GM23338 (cell line): Measurements from ENCODE around the gene CCSAP. TPM values are rescaled to one million over a fixed set of nuclear protein-coding genes. Genes with fewer than 3 reads are reported as not detected.

Source experiments
- ATAC-seq: fragments of 200-7000 bp; cut with Tn5 transposase; 3 replicates; pipeline ENCODE4 v1.9.1; 2020
- DNase-seq: peaks from one replicate; pipeline ENCODE4 v3.0.0-alpha.2; 2015; ENCODE audit warnings: low spot score
- H2AFZ ChIP-seq: fragments of 200-600 bp; sonication (generic); 2 replicates; pipeline ENCODE4 v1.8.0; 2016; ENCODE audit warnings: antibody characterized with exemption, mild to moderate bottlenecking, moderate library complexity
- H3F3A ChIP-seq: fragments of 200-600 bp; sonication (generic); replicated peaks from 2 replicates; pipeline ENCODE4 v1.8.0; 2017; ENCODE audit warnings: antibody characterized with exemption, mixed run types, low read depth
- H3K27ac ChIP-seq: fragments of 200-600 bp; sonication (generic); 2 replicates; pipeline ENCODE4 v1.6.1; 2016; ENCODE audit warnings: low read depth
- H3K27me3 ChIP-seq: fragments of 200-600 bp; sonication (generic); 2 replicates; pipeline ENCODE4 v1.8.0; 2016; ENCODE audit warnings: mild to moderate bottlenecking, mixed run types, moderate library complexity; ENCODE audit not compliant: insufficient read depth
- H3K36me3 ChIP-seq: fragments of 200-600 bp; sonication (generic); 2 replicates; pipeline ENCODE4 v1.8.0; 2016; ENCODE audit warnings: mild to moderate bottlenecking; ENCODE audit not compliant: insufficient read depth
- H3K4me1 ChIP-seq: fragments of 200-600 bp; sonication (generic); 2 replicates; pipeline ENCODE4 v1.8.0; 2016; ENCODE audit warnings: mild to moderate bottlenecking, moderate library complexity; ENCODE audit not compliant: insufficient read depth
- H3K4me2 ChIP-seq: fragments of 200-600 bp; sonication (generic); 2 replicates; pipeline ENCODE4 v1.7.1; 2017; ENCODE audit warnings: mixed run types
- H3K4me3 ChIP-seq: fragments of 200-600 bp; sonication (generic); 2 replicates; pipeline ENCODE4 v1.6.1; 2016; ENCODE audit warnings: mixed run types
- H3K79me2 ChIP-seq: fragments of 200-600 bp; sonication (generic); replicated peaks from 2 replicates; pipeline ENCODE4 v1.8.0; 2017; ENCODE audit warnings: mild to moderate bottlenecking; ENCODE audit not compliant: insufficient read depth
- H3K9me2 ChIP-seq: fragments of 200-600 bp; sonication (generic); 2 replicates; pipeline ENCODE4 v1.8.0; 2017; ENCODE audit not compliant: insufficient read depth
- H4K20me1 ChIP-seq: fragments of 200-600 bp; sonication (generic); replicated peaks from 2 replicates; pipeline ENCODE4 v1.8.0; 2017; ENCODE audit warnings: mild to moderate bottlenecking; ENCODE audit not compliant: insufficient read depth
- H3K27ac Mint-ChIP-seq: 2 replicates; pipeline ENCODE4 v1.8.0; 2020; ENCODE audit warnings: inconsistent platforms, mild to moderate bottlenecking, moderate library complexity, mixed read lengths
- H3K27me3 Mint-ChIP-seq: 3 replicates; pipeline ENCODE4 v1.8.0; 2022; ENCODE audit warnings: low read depth, mild to moderate bottlenecking, moderate library complexity, mixed read lengths, inconsistent platforms; ENCODE audit not compliant: insufficient read depth, poor library complexity
- H3K36me3 Mint-ChIP-seq: 3 replicates; pipeline ENCODE4 v1.8.0; 2021; ENCODE audit warnings: low read depth, mild to moderate bottlenecking, inconsistent platforms, moderate library complexity, mixed read lengths
- H3K4me1 Mint-ChIP-seq: 3 replicates; pipeline ENCODE4 v1.8.0; 2020; ENCODE audit warnings: mild to moderate bottlenecking, inconsistent platforms, mixed read lengths
- H3K4me3 Mint-ChIP-seq: 3 replicates; pipeline ENCODE4 v1.8.0; 2021; ENCODE audit warnings: moderate library complexity, mild to moderate bottlenecking, inconsistent platforms, mixed read lengths
- H3K9me3 Mint-ChIP-seq: 3 replicates; pipeline ENCODE4 v1.8.0; 2020; ENCODE audit warnings: moderate library complexity, mild to moderate bottlenecking, inconsistent platforms, mixed read lengths
- CREB1 ChIP-seq: fragments of 250-450 bp; sonication (Bioruptor Pico); IDR thresholded peaks from 2 replicates; pipeline ENCODE4 v1.5.0; 2020; ENCODE audit warnings: low read depth, mild to moderate bottlenecking, moderate library complexity
- CTCF ChIP-seq, 2 experiments: fragments of 200-600 bp in 1 of 2; sonication (generic) in 1 of 2; conservative IDR thresholded peaks; 2 replicates each; pipeline versions ENCODE4 v1.5.1 to v1.6.1; 2016 to 2017; ENCODE audit warnings: antibody characterized with exemption in 2 of 2, low read depth in 2 of 2, mild to moderate bottlenecking in 2 of 2, moderate library complexity in 1 of 2
- ETS1 ChIP-seq: IDR thresholded peaks from 2 replicates; pipeline ENCODE4 v1.6.1; 2016; ENCODE audit warnings: antibody characterized with exemption
- EZH2 ChIP-seq: fragments of 200-600 bp; sonication (generic); IDR thresholded peaks from one replicate; pipeline ENCODE4 v1.8.0; 2017; ENCODE audit warnings: antibody characterized with exemption, mild to moderate bottlenecking, low read depth; ENCODE audit not compliant: unreplicated experiment
- NANOG ChIP-seq: IDR thresholded peaks from 2 replicates; pipeline ENCODE4 v1.6.1; 2016; ENCODE audit warnings: antibody characterized with exemption, borderline replicate concordance
- POLR2AphosphoS5 ChIP-seq: IDR thresholded peaks from 2 replicates; pipeline ENCODE4 v1.6.1; 2016; ENCODE audit warnings: antibody characterized with exemption, low read depth
- ZNF114 ChIP-seq: fragments of 250-450 bp; sonication (Bioruptor Pico); IDR thresholded peaks from 2 replicates; pipeline ENCODE4 v1.5.0; 2020; ENCODE audit warnings: mild to moderate bottlenecking, moderate library complexity
- ZNF331 ChIP-seq: fragments of 250-450 bp; sonication (Bioruptor Pico); IDR thresholded peaks from 2 replicates; pipeline ENCODE4 v1.5.0; 2020; ENCODE audit warnings: low read depth, mild to moderate bottlenecking, moderate library complexity
- ZNF462 ChIP-seq: fragments of 250-450 bp; sonication (Bioruptor Pico); IDR thresholded peaks from 2 replicates; pipeline ENCODE4 v1.5.0; 2020; ENCODE audit warnings: mild to moderate bottlenecking, moderate library complexity
- polyA plus RNA-seq: library from polyadenylated mRNA; unstranded; fragments of >200 nt; fragmentation: Nextera tagmentation; extraction: Ambion mirVana; gene quantifications from 2 replicates; pipeline ENCODE4 v1.2.1, GENCODE V29; 2016
- total RNA-seq: library from RNA; depleted of rRNA; stranded (reverse); fragments of >200 nt; shearing (Covaris generic); gene quantifications from 2 replicates; pipeline ENCODE4 v1.2.3, GENCODE V29; 2014

CCSAP gene
- total and polyA plus RNA-seq, 2 experiments from 2014 or later = 4.2 to 13.3 TPM

GRCh38 chr1:229287267-229287666 lies 55.6 kb downstream of the CCSAP start:
- Histone ChIP-seq H3K27ac (no peak overlapping the region), H3K4me3 (no peak overlapping the region)
- ATAC-seq = no peak

More at GRCh38 chr1:229287267-229287666, 55.6 kb downstream of the CCSAP start:
- Histone ChIP-seq H3K36me3 (no peaks in the 10 kb centered on the region), H3F3A (no peaks in the 10 kb centered on the region), H3K9me2 (no peaks in the 10 kb centered on the region), H4K20me1 (peaks cover 17% of the 10 kb centered on the region; the same call in 1 of the 2 replicates), H3K79me2 (peaks cover 57% of the 10 kb centered on the region), H3K4me1 (peaks cover 11% of the 10 kb centered on the region; the same call in 1 of the 2 replicates), H2AFZ (no peak overlapping the region), H3K4me2 (no peak overlapping the region), H3K27me3 (no peaks in the 10 kb centered on the region)
- DNase-seq = no peak
- peaks cover 19% of the 10 kb centered on the region for H3K36me3 Mint-ChIP-seq
- no peaks in the 10 kb centered on the region for H3K27me3 Mint-ChIP-seq
- H3K4me1 Mint-ChIP-seq = peaks cover 15% of the 10 kb centered on the region; the same call in 2 of the 3 replicates
- H3K4me3 Mint-ChIP-seq = no peak overlapping the region
- H3K27ac Mint-ChIP-seq = no peak overlapping the region
- TF ChIP-seq CREB1 (no peak), NANOG (no peak), ETS1 (no peak), POLR2AphosphoS5 (no peak), ZNF462 (CRISPR knock-in tag) (no peak), ZNF114 (no peak), ZNF331 (no peak), CTCF (conservative IDR thresholded peaks at IDR 0.05; ENCODE audit: low read depth in 2 of 2) (no peak), EZH2 (no peak)
- H3K9me3 Mint-ChIP-seq = no peaks in the 10 kb centered on the region
